Fibroblast of lung (primary cell): Measurements from ENCODE around the gene ZNF134. TPM values are rescaled to one million over a fixed set of nuclear protein-coding genes. Genes with fewer than 3 reads are reported as not detected.
A peak's percentile ranks its signal among the peaks of the same experiment; 100 is the strongest.

Source experiments
- DNase-seq, 2 donors: peaks; one replicate each; pipeline versions ENCODE4 v3.0.0 to v3.0.0-alpha.2; 2010; ENCODE audit warnings: low read depth in 2 of 2
- H2AFZ ChIP-seq: 2 replicates; pipeline ENCODE4 v1.5.1; 2012; ENCODE audit warnings: low read length, control low read depth, inconsistent platforms
- H3K27ac ChIP-seq: 2 replicates; pipeline ENCODE4 v1.5.1; 2011; ENCODE audit warnings: low read length, control low read depth; ENCODE audit not compliant: insufficient read depth
- H3K27me3 ChIP-seq: 2 replicates; pipeline ENCODE4 v1.5.1; 2011; ENCODE audit warnings: mild to moderate bottlenecking, low read length; ENCODE audit not compliant: control insufficient read depth, insufficient read depth
- H3K36me3 ChIP-seq: 2 replicates; pipeline ENCODE4 v1.5.1; 2011; ENCODE audit warnings: low read length; ENCODE audit not compliant: control insufficient read depth, insufficient read depth
- H3K4me1 ChIP-seq: 2 replicates; pipeline ENCODE4 v1.5.1; 2011; ENCODE audit warnings: low read length; ENCODE audit not compliant: control insufficient read depth, insufficient read depth; ENCODE audit errors: extremely low read depth
- H3K4me2 ChIP-seq: 2 replicates; pipeline ENCODE4 v1.5.1; 2011; ENCODE audit warnings: low read length, control low read depth; ENCODE audit not compliant: insufficient read depth; ENCODE audit errors: extremely low read depth
- H3K4me3 ChIP-seq, 4 experiments: fragments of 200-600 bp in 1 of 4; sonication (generic) in 1 of 4; replicated peaks in 1 of 4; 2 replicates each; pipeline ENCODE4 v1.5.1; 2011 to 2016; ENCODE audit warnings: low read length in 4 of 4, low read depth in 3 of 4, mild to moderate bottlenecking in 3 of 4, control low read depth in 2 of 4, inconsistent platforms in 1 of 4, mixed read lengths in 1 of 4; ENCODE audit not compliant: insufficient read depth in 1 of 4; ENCODE audit errors: control extremely low read depth in 1 of 4
- H3K79me2 ChIP-seq: 2 replicates; pipeline ENCODE4 v1.5.1; 2012; ENCODE audit warnings: mild to moderate bottlenecking, low read length, inconsistent platforms; ENCODE audit not compliant: control insufficient read depth, insufficient read depth
- H3K9ac ChIP-seq: 2 replicates; pipeline ENCODE4 v1.5.1; 2011; ENCODE audit warnings: mild to moderate bottlenecking, low read length, control low read depth; ENCODE audit not compliant: insufficient read depth
- H3K9me3 ChIP-seq: 2 replicates; pipeline ENCODE4 v1.5.1; 2012; ENCODE audit warnings: low read depth, low read length; ENCODE audit not compliant: control insufficient read depth, insufficient read depth
- H4K20me1 ChIP-seq: 2 replicates; pipeline ENCODE4 v1.5.1; 2011; ENCODE audit warnings: low read length; ENCODE audit not compliant: control insufficient read depth, insufficient read depth; ENCODE audit errors: extremely low read depth
- EZH2 ChIP-seq: IDR thresholded peaks from 2 replicates; pipeline ENCODE4 v1.5.1; 2012; ENCODE audit warnings: low read length, control low read depth, mild to moderate bottlenecking; ENCODE audit errors: missing control alignments
- polyA plus RNA-seq, 2 donors: library from polyadenylated mRNA; depleted of rRNA in 1 of 2; stranded (reverse) in 1 of 2; unstranded in 1 of 2; fragments of >200 nt; gene quantifications; 2 replicates each; pipeline ENCODE4 v1.2.1, GENCODE V29; 2011 to 2012; ENCODE audit warnings: missing spikeins in 1 of 2
- total RNA-seq: library from RNA; depleted of rRNA; stranded (reverse); fragments of >200 nt; gene quantifications from 2 replicates; pipeline ENCODE4 v1.2.1, GENCODE V29; 2014
- TF ChIP-seq, protein P1 (sequence below), 2 donors: IDR thresholded peaks in 1 of 2; conservative IDR thresholded peaks in 1 of 2; 1 replicate in 1 of 2; 2 replicates in 1 of 2; pipeline ENCODE4 v1.5.1; 2011 to 2012; ENCODE audit warnings: low read length in 2 of 2, control low read depth in 1 of 2, inconsistent platforms in 1 of 2, low read depth in 1 of 2, mild to moderate bottlenecking in 1 of 2

The ZNF134 gene
- total and polyA plus RNA-seq, 2 donors (not counting 1 experiment from before 2014, with no cell fraction given) = 11.7 to 30.6 TPM

DNA sequence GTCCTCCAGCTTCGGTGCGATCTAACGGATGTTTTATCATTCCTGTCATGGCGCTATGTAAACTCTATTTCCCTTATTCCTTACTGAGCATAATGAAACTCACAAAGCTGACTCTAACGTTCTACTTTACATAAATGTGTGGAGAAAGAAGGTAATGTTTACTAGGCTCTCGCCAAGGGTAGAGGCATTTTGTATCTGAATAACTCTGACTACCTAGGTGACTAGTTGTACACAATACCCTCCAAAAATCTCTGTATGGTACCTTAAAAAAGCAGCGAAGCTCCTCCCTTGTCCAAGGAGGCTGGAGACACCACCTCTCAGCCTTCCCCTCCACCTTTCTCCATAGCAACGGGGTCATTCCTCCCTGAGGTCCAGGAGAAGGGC, 14.7 kb upstream of the ZNF134 start:
- Histone ChIP-seq H3K9ac (no peak overlapping the region), H3K4me2 (peak overlapping the region; percentile 60), H2AFZ (peak overlapping the region; percentile 90), H3K9me3 (no peaks in the 10 kb centered on the region), H3K36me3 (no peaks in the 10 kb centered on the region), H3K79me2 (peaks cover 7% of the 10 kb centered on the region), H3K27ac (no peak overlapping the region), H3K4me3 (peak overlapping the region; percentile 44 to 90 (median 86)), H3K27me3 (no peaks in the 10 kb centered on the region), H4K20me1 (no peaks in the 10 kb centered on the region), H3K4me1 (peaks cover 3% of the 10 kb centered on the region)
- TF ChIP-seq, protein P1, sequence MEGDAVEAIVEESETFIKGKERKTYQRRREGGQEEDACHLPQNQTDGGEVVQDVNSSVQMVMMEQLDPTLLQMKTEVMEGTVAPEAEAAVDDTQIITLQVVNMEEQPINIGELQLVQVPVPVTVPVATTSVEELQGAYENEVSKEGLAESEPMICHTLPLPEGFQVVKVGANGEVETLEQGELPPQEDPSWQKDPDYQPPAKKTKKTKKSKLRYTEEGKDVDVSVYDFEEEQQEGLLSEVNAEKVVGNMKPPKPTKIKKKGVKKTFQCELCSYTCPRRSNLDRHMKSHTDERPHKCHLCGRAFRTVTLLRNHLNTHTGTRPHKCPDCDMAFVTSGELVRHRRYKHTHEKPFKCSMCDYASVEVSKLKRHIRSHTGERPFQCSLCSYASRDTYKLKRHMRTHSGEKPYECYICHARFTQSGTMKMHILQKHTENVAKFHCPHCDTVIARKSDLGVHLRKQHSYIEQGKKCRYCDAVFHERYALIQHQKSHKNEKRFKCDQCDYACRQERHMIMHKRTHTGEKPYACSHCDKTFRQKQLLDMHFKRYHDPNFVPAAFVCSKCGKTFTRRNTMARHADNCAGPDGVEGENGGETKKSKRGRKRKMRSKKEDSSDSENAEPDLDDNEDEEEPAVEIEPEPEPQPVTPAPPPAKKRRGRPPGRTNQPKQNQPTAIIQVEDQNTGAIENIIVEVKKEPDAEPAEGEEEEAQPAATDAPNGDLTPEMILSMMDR (conservative IDR thresholded peaks at IDR 0.05 in 1 of 2, IDR thresholded peaks at IDR 0.05 in 1 of 2; ENCODE audit: low read depth in 1 of 2, low read length in 2 of 2) = no peak
- no peak for TF ChIP-seq EZH2
- DNase-seq = no peak

DNA sequence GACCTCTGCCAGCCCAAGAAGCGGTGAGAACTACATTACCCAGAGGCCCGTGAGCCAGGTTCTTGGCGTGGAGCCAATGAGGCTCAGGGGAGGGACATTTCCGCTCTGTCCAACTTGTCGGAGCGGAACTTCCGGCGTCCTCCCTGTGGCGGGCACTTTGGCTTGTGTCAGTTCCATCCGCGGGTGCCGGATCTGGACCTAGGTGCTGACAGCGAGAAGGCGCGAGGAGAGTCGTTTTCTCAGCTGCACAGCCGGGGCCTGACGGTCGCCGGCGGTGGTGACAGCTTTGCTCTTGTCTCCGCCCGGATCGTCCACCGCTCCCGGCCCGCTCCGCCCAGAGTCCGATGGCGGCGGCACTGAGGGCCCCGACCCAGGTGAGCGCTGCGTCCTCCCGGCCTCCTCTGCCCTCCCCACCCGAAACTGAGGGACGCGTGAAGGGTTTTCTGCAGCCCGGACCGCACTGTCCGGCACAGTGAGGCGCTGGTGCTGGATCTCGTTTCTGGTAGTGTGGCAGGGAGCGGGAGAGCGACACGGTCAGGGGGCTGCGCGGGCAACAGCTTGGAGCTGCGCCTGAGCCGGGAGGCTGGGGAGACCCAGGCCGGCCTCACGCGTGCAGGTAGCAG, 14.2 kb upstream of the ZNF134 start, which contains the start of gene ZNF530:
Gene ZNF530 (plus strand): TSS at position 125 of the 623 bp plus-strand sequence. CDS start 4,461 bp downstream, outside the sequence.
- H3K9ac ChIP-seq = peak within 1 kb of the TSS; percentile 69
- peak within 1 kb of the TSS; percentile 45 for H3K27ac ChIP-seq
- no peaks in the 10 kb centered on the region for H3K36me3 ChIP-seq
- H3K79me2 ChIP-seq = peaks cover 7% of the 10 kb centered on the region
- peak within 1 kb of the TSS; percentile 44 to 90 (median 86) for H3K4me3 ChIP-seq
- no peaks in the 10 kb centered on the region for H4K20me1 ChIP-seq
- no peak for TF ChIP-seq EZH2
- TF ChIP-seq, protein P1 (conservative IDR thresholded peaks at IDR 0.05 in 1 of 2, IDR thresholded peaks at IDR 0.05 in 1 of 2; ENCODE audit: low read depth in 1 of 2, low read length in 2 of 2) = no peak
- no peaks in the 10 kb centered on the region for H3K9me3 ChIP-seq
- H3K4me2 ChIP-seq = peak within 1 kb of the TSS; percentile 91
- peak within 1 kb of the TSS; percentile 90 for H2AFZ ChIP-seq
- DNase-seq = peak; percentile 87 to 93
- peaks cover 3% of the 10 kb centered on the region for H3K4me1 ChIP-seq
- no peaks in the 10 kb centered on the region for H3K27me3 ChIP-seq

DNA sequence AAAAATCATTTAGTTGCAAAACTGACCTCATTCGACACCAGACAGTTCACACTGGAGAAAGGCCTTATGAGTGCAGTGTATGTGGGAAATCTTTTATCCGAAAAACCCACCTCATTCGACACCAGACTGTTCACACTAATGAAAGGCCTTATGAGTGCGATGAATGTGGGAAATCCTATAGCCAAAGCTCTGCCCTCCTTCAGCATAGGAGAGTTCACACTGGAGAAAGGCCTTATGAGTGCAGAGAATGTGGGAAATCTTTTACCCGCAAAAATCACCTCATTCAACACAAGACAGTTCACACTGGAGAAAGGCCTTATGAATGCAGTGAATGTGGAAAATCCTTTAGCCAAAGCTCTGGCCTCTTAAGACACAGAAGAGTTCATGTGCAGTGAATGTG, 7.1 kb upstream of the ZNF134 start:
- Histone ChIP-seq H3K4me2 (no peak overlapping the region), H3K4me1 (no peaks in the 10 kb centered on the region), H3K36me3 (peaks cover 7% of the 10 kb centered on the region), H3K27ac (no peak overlapping the region), H3K27me3 (no peaks in the 10 kb centered on the region), H4K20me1 (no peaks in the 10 kb centered on the region), H3K9me3 (peaks cover 2% of the 10 kb centered on the region), H3K4me3 (no peak overlapping the region), H2AFZ (no peak overlapping the region), H3K9ac (no peak overlapping the region), H3K79me2 (no peaks in the 10 kb centered on the region)
- DNase-seq = no peak
- no peak for TF ChIP-seq EZH2
- TF ChIP-seq, protein P1 (conservative IDR thresholded peaks at IDR 0.05 in 1 of 2, IDR thresholded peaks at IDR 0.05 in 1 of 2; ENCODE audit: low read depth in 1 of 2, low read length in 2 of 2) = no peak
